GM18498 (cell line): ENCODE measurements around the gene FNDC3A.
"Not testable (repeated sequence)": the region's sequence is repeated elsewhere in the genome, so short reads cannot be mapped to it uniquely, and the experiment has no call there.

Experiments used
- ATAC-seq: cut with Tn5 transposase; IDR thresholded peaks from one replicate; pipeline ENCODE4 v1.9.1; 2021; ENCODE audit warnings: mild to moderate bottlenecking, moderate library complexity; ENCODE audit not compliant: unreplicated experiment

Gene FNDC3A

DNA sequence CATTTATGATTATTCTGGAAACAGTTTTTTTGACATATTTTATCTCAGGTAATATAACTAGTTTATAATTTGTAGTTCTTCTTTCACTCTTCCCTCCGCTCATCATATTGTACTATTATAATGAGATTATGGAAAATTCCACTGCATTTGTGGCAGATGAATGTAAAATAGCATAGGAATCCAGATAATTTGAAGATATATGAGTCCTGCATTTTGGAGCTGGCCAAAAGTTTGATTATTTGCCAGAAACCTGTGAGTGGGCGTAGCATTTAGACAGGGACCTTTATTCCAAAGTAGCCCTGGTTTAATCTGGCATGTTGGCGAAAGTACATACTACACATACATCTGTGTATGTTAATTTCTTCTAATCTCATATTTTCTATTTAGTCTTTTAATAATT lies 65.2 kb downstream of the FNDC3A start:
- ATAC-seq, result no peak

DNA sequence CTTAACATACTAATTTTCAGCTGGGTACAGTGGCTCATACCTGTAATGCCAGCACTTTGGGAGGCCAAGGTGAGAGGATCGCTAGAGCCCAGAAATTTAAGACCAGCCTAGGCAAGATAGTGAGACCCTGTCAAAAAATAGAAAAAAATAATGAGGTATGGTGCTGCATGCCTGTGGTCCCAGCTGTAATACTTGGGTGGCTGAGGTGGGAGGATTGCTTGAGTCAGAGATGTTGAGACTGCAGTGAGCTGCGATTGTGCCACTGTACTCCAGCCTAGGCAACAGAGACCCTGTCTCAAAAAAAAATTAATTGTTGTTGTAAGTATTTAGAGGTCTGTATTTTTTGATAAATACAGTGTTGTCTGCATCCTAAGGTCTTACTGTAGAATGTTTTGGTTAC lies 66.8 kb downstream of the FNDC3A start:
- ATAC-seq, result no peak

- no peak for ATAC-seq
Observed at GRCh38 chr13:49044008-49044407, 68.3 kb downstream of the FNDC3A start.

DNA sequence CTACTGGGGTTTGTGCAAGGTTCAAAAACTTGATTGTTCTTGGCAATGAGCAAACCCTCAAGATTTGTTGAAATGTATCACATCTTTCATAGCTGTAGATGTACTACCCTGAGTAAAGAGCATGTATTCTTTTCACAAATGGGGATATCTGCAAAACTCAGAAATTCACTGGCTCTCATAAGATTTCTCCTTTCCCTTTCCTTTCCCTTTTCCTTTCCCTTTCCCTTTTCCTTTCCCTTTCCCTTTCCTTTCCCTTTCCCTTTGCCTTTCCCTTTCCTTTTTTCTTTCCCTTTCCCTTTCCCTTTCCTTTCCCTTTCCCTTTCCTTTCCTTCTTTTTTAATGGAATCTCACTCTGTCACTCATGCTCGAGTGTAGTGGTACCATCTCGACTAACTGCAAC lies 69.1 kb downstream of the FNDC3A start:
- ATAC-seq, result no peak

DNA sequence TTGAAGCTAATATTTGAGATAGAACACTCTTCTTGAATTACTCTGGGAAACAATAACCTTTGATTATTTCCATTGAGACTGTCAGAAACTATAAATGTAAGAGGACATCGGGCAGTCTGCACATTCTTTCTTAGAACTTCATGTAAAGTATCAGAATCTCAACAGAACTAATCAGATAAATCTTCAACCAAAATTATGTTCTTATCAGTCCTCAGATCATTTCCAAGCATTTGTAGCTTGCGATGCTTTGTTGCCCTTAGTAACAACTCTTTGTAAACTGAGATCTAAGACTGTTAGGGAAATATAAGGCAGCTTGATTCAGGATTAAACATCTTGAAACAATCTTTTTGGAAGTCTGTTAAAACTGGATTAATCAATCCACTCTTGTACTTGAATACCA lies 70.3 kb downstream of the FNDC3A start:
- ATAC-seq, result no peak

GRCh38 chr13:49046519-49046918 lies 70.8 kb downstream of the FNDC3A start:
- ATAC-seq, result no peak

- ATAC-seq, result no peak
Observed at GRCh38 chr13:49052813-49053212, 77.1 kb downstream of the FNDC3A start.

GRCh38 chr13:49053215-49053614 lies 77.5 kb downstream of the FNDC3A start:
- ATAC-seq, result no peak

GRCh38 chr13:49053906-49054305 lies 78.2 kb downstream of the FNDC3A start:
- ATAC-seq, result no peak

DNA sequence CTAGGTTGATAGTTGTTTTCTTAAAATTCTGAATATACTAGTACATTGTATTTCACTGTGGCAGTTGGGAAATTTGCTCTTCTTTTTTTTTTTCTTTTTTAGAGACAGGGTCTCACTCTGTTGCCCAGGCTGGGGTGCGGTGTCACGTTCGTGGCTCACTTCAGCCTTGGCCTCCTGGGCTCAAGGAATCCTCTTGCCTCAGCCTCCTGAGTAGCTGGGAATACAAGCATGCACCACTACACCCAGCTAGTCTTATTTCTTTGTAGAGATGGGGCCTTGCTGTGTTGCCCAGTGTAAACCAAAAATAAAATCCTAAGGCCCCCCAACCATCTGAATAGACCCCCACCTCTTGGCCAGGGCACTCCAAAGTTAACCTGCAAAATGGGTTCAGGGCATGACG lies 79.3 kb downstream of the FNDC3A start:
- no peak for ATAC-seq

DNA sequence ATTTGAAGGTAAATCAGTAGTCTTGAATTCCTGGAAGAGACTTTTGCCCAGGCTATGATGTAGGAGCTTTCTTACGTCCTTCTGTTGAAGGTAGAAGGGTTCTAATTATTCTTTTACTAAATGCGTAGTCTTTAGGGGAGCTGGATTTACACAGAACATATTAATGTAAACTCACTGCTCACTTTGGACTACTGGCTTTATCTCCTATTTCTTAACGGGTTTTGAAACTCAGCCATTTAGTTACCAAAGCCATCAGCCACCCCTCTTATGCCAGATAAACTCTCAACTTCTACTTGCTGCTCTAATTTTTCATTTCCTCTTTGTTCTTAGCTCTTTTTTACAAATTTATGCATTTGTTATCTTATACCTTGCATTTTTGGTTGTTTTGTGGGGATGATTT lies 81.5 kb downstream of the FNDC3A start:
- no peak for ATAC-seq

GRCh38 chr13:49058761-49059160 lies 83.0 kb downstream of the FNDC3A start:
- no peak for ATAC-seq

- ATAC-seq, result no peak
Observed at GRCh38 chr13:49060678-49061387, 85.1 kb downstream of the FNDC3A start.

DNA sequence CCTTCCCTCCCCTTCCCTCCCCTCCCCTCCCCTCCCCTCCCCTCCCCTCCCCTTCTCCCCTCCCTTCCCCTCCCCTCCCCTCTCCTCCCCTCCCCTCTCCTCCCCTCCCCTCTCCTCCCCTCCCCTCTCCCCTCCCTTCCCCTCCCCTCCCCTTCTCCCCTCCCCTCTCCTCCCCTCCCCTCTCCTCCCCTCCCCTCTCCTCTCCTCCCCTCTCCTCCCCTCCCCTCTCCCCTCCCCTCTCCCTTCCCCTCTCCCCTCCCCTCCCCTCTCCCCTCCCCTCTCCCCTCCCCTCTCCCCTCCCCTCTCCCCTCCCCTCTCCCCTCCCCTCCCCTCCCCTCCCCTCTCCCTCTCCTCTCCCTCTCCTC lies 85.7 kb downstream of the FNDC3A start:
- ATAC-seq, result not testable (repeated sequence)

GRCh38 chr13:49062297-49062896 lies 86.7 kb downstream of the FNDC3A start:
- no peak for ATAC-seq

- ATAC-seq, result no peak
Observed at GRCh38 chr13:49063011-49063410, 87.3 kb downstream of the FNDC3A start.

- ATAC-seq, result no peak
Observed at GRCh38 chr13:49063497-49063896, 87.8 kb downstream of the FNDC3A start.

DNA sequence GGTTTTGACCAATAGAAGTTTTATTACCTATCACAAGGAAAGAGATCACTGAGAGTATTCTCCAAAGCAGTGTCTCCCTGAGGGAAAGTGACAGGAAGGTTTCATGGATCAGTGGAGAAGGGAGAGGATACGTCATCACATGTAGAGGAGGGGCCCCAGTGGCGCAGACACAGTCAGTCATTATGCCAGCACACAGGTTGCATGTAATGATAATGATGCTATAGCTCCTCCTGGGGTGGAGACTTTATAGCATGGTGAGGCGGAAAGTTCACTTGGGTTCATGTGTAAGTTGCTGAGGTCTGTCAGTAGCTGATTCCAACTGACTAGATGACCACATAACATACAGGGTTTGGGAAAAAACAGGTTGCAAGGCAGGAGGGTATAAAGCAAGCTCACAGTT lies 88.8 kb downstream of the FNDC3A start:
- no peak for ATAC-seq

- ATAC-seq, result no peak
Observed at GRCh38 chr13:49066856-49067255, 91.1 kb downstream of the FNDC3A start.

- ATAC-seq, result not testable (repeated sequence)
Observed at GRCh38 chr13:49068498-49068897, 92.8 kb downstream of the FNDC3A start.

GRCh38 chr13:49070021-49070420 lies 94.3 kb downstream of the FNDC3A start:
- ATAC-seq, result not testable (repeated sequence)

DNA sequence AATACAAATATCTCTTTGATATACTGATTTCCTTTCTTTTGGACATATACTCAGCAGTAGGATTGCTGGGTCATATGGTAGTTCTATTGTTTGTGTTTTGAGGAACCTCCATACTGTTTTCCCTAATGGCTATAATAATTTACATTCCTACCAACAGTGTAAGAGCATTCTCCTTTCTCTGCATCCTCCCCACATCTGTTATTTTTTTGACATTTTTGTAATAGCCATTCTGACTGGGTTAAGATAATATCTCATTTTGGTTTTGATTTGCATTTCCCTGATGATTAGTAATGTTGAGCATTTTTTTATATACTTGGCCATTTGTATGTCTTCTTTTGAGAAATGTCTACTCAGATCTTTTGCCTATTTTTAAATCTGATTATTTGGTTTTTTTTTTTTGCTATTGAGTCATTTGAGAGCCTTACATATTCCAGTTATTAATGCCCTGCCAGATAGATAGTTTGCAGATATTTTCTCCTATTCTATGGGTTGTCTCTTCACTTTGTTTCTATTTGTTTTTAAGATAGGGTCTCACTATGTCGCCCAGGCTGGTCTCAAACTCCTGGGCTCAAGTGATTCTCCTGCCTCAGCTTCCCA lies 95.7 kb downstream of the FNDC3A start:
- ATAC-seq, result no peak
